A673 (cell line): ENCODE measurements around the gene DCLRE1A.

Source experiments
- CTCF ChIP-seq: fragments of 300-800, 200-600 bp; sonication (generic); conservative IDR thresholded peaks from 2 replicates; pipeline ENCODE4 v1.5.1; 2017; ENCODE audit warnings: low read depth, mild to moderate bottlenecking, antibody characterized with exemption, low read length, moderate library complexity, mixed read lengths
- EZH2 ChIP-seq: fragments of 200-600 bp; sonication (generic); IDR thresholded peaks from 2 replicates; pipeline ENCODE4 v1.6.1; 2017; ENCODE audit warnings: borderline replicate concordance, low read depth, mild to moderate bottlenecking, mixed read lengths, antibody characterized with exemption, low read length; ENCODE audit not compliant: poor library complexity, severe bottlenecking

- TF ChIP-seq EZH2 (no peak), CTCF (no peak)
These were observed 18.5 kb upstream of the DCLRE1A start for GRCh38 chr10:113872139-113873030.
